Measurements from ENCODE around the gene FCHSD1. TPM values are rescaled to one million over a fixed set of nuclear protein-coding genes. Genes with fewer than 3 reads are reported as not detected.
"Not testable (repeated sequence)": the region's sequence is repeated elsewhere in the genome, so short reads cannot be mapped to it uniquely, and the experiment has no call there.

Gene FCHSD1
- total RNA-seq, 2 donors from 2014 or later = 5.1 to 6.4 TPM

GRCh38 chr5:141617682-141618029, 33.6 kb downstream of the FCHSD1 start:
- no peaks in the 10 kb centered on the region for H3K9me3 ChIP-seq
- TF ChIP-seq CTCF (IDR thresholded peaks at IDR 0.05) = no peak
- peaks cover 0 to 37% of the 10 kb centered on the region in 2 donors for H3K4me1 ChIP-seq
- H3K4me3 ChIP-seq = peak overlapping the region; percentile 87 to 90
- no peaks in the 10 kb centered on the region for H3K27me3 ChIP-seq
- DNase-seq (ENCODE audit: low spot score) = no peak
- H3K27ac ChIP-seq = peak overlapping the region; percentile 95 to 97
- H3K36me3 ChIP-seq = peaks cover 24% of the 10 kb centered on the region

- Histone ChIP-seq H3K27ac (peak overlapping the region; percentile 95 to 97), H3K4me1 (peaks cover 0 to 37% of the 10 kb centered on the region in 2 donors)
- no peak for TF ChIP-seq CTCF (IDR thresholded peaks at IDR 0.05)
Measured at GRCh38 chr5:141617128-141617527, 34.1 kb downstream of the FCHSD1 start.

GRCh38 chr5:141615991-141616720, 35.1 kb downstream of the FCHSD1 start:
- no peaks in the 10 kb centered on the region for H3K9me3 ChIP-seq
- no peak for DNase-seq (ENCODE audit: low spot score)
- TF ChIP-seq CTCF (IDR thresholded peaks at IDR 0.05) = no peak
- H3K4me3 ChIP-seq = no peak overlapping the region
- H3K27ac ChIP-seq = peak overlapping the region in 1 of 2 donors; percentile 95
- peaks cover 0 to 37% of the 10 kb centered on the region in 2 donors for H3K4me1 ChIP-seq
- peaks cover 9% of the 10 kb centered on the region for H3K36me3 ChIP-seq
- no peaks in the 10 kb centered on the region for H3K27me3 ChIP-seq

More at GRCh38 chr5:141617128-141617527, 34.1 kb downstream of the FCHSD1 start:
- H3K4me3 ChIP-seq = peak overlapping the region in 1 of 2 donors; percentile 3
- no peaks in the 10 kb centered on the region for H3K27me3 ChIP-seq
- no peak for DNase-seq (ENCODE audit: low spot score)
- no peaks in the 10 kb centered on the region for H3K9me3 ChIP-seq
- H3K36me3 ChIP-seq = peaks cover 19% of the 10 kb centered on the region

GRCh38 chr5:141613344-141613743, 37.9 kb downstream of the FCHSD1 start:
- DNase-seq (ENCODE audit: low spot score) = no peak
- H3K4me3 ChIP-seq = no peak overlapping the region
- no peak for TF ChIP-seq CTCF (IDR thresholded peaks at IDR 0.05)
- no peak overlapping the region for H3K27ac ChIP-seq
- H3K9me3 ChIP-seq = no peaks in the 10 kb centered on the region
- peaks cover 0 to 31% of the 10 kb centered on the region in 2 donors for H3K4me1 ChIP-seq
- H3K27me3 ChIP-seq = no peaks in the 10 kb centered on the region
- H3K36me3 ChIP-seq = no peaks in the 10 kb centered on the region

GRCh38 chr5:141611289-141611688, 39.9 kb downstream of the FCHSD1 start:
- no peak for DNase-seq (ENCODE audit: low spot score)
- H3K27me3 ChIP-seq = no peaks in the 10 kb centered on the region
- H3K4me3 ChIP-seq = no peak overlapping the region
- TF ChIP-seq CTCF (IDR thresholded peaks at IDR 0.05) = no peak
- H3K27ac ChIP-seq = no peak overlapping the region
- H3K36me3 ChIP-seq = no peaks in the 10 kb centered on the region
- H3K9me3 ChIP-seq = no peaks in the 10 kb centered on the region
- peaks cover 0 to 16% of the 10 kb centered on the region in 2 donors for H3K4me1 ChIP-seq

GRCh38 chr5:141609921-141610320, 41.3 kb downstream of the FCHSD1 start:
- not testable (repeated sequence) for H3K4me3 ChIP-seq; DNase-seq (ENCODE audit: low spot score); H3K27ac ChIP-seq; H3K9me3 ChIP-seq; H3K36me3 ChIP-seq; H3K27me3 ChIP-seq
- H3K4me1 ChIP-seq = peaks cover 0 to 22% of the 10 kb centered on the region in 2 donors
